Colonic mucosa (tissue), 4 donors: ENCODE results near the gene NDOR1. TPM values are rescaled to one million over a fixed set of nuclear protein-coding genes. Genes with fewer than 3 reads are reported as not detected.

Experiments used
- DNase-seq: peaks from one replicate; pipeline ENCODE4 v3.0.0-alpha.2; 2020
- H3K27ac ChIP-seq: fragments of 200-600 bp; one replicate; pipeline ENCODE4 v1.8.0; 2021
- H3K27me3 ChIP-seq: fragments of 200-600 bp; one replicate; pipeline ENCODE4 v1.8.0; 2021
- H3K36me3 ChIP-seq: fragments of 200-600 bp; one replicate; pipeline ENCODE4 v1.8.0; 2021
- H3K4me1 ChIP-seq: fragments of 200-600 bp; one replicate; pipeline ENCODE4 v1.8.0; 2021; ENCODE audit warnings: mild to moderate bottlenecking
- H3K4me3 ChIP-seq: fragments of 200-600 bp; one replicate; pipeline ENCODE4 v1.8.0; 2021
- H3K9ac ChIP-seq, 2 donors: one replicate each; pipeline ENCODE4 v1.7.0; 2013; ENCODE audit warnings: control low read depth in 2 of 2, low read depth in 2 of 2, low read length in 2 of 2
- H3K9me3 ChIP-seq: fragments of 200-600 bp; one replicate; pipeline ENCODE4 v1.8.0; 2021
- intact Hi-C: fragments of 100-400 bp; cut with DNase I; formaldehyde crosslinking; loops from one replicate; pipeline ENCODE4 v1.14.1; 2022
- total RNA-seq, 2 donors: library from RNA; stranded (reverse); fragmentation: NEBNext Ultra II Directional in 1 of 2; extraction: Animal tissue kit (Norgen Biotek cat#: 25700) in 1 of 2; gene quantifications; one replicate each; pipeline ENCODE4 v1.2.1, GENCODE V29; 2021
- TF ChIP-seq, protein P1 (sequence below): fragments of 200-600 bp; IDR thresholded peaks from one replicate; pipeline ENCODE4 v1.8.0; 2022; ENCODE audit warnings: antibody characterized with exemption, mild to moderate bottlenecking
- donor health status: healthy.
- donor health status: DM: no; HTN: no; CAD: no.
- donor health status: DM: no; HTN: no; CAD: no.

The NDOR1 gene
- total RNA-seq, 2 donors from 2014 or later, result 11.7 to 36.9 TPM

DNA sequence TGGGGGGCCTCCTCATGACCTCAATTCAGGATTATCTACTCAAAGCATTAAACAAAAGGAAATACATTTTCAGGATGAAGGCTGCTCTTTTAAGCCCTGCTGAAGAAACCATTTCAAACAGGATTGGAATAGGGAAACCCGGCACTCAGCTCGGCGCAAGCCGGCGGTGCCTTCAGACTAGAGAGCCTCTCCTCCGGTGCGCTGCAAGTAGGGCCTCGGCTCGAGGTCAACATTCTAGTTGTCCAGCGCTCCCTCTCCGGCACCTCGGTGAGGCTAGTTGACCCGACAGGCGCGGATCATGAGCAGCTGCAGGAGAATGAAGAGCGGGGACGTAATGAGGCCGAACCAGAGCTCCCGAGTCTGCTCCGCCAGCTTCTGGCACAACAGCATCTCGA, 772 bp upstream of the NDOR1 start:
- H3K4me1 ChIP-seq, result peaks cover 24% of the 10 kb centered on the region

GRCh38 chr9:137206602-137207001, 1.1 kb downstream of the NDOR1 start:
- Histone ChIP-seq H3K27ac (no peak overlapping the region), H3K27me3 (no peaks in the 10 kb centered on the region), H3K36me3 (no peaks in the 10 kb centered on the region), H3K9me3 (no peaks in the 10 kb centered on the region), H3K9ac (no peak overlapping the region), H3K4me1 (peaks cover 20% of the 10 kb centered on the region), H3K4me3 (no peak overlapping the region)
- intact Hi-C loops, result no loop called here
- TF ChIP-seq, protein P1, sequence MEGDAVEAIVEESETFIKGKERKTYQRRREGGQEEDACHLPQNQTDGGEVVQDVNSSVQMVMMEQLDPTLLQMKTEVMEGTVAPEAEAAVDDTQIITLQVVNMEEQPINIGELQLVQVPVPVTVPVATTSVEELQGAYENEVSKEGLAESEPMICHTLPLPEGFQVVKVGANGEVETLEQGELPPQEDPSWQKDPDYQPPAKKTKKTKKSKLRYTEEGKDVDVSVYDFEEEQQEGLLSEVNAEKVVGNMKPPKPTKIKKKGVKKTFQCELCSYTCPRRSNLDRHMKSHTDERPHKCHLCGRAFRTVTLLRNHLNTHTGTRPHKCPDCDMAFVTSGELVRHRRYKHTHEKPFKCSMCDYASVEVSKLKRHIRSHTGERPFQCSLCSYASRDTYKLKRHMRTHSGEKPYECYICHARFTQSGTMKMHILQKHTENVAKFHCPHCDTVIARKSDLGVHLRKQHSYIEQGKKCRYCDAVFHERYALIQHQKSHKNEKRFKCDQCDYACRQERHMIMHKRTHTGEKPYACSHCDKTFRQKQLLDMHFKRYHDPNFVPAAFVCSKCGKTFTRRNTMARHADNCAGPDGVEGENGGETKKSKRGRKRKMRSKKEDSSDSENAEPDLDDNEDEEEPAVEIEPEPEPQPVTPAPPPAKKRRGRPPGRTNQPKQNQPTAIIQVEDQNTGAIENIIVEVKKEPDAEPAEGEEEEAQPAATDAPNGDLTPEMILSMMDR, result no peak
- no peak for DNase-seq

More for the DNA sequence above, 772 bp upstream of the NDOR1 start:
- intact Hi-C loops, result no loop called here
- no peaks in the 10 kb centered on the region for H3K27me3 ChIP-seq
- H3K36me3 ChIP-seq, result no peaks in the 10 kb centered on the region
- H3K9ac ChIP-seq, result peak overlapping the region; percentile 93 to 96
- DNase-seq, result no peak
- H3K9me3 ChIP-seq, result no peaks in the 10 kb centered on the region
- H3K27ac ChIP-seq, result peak overlapping the region; percentile 78
- TF ChIP-seq, protein P1, result no peak
- peak overlapping the region; percentile 100 for H3K4me3 ChIP-seq

DNA sequence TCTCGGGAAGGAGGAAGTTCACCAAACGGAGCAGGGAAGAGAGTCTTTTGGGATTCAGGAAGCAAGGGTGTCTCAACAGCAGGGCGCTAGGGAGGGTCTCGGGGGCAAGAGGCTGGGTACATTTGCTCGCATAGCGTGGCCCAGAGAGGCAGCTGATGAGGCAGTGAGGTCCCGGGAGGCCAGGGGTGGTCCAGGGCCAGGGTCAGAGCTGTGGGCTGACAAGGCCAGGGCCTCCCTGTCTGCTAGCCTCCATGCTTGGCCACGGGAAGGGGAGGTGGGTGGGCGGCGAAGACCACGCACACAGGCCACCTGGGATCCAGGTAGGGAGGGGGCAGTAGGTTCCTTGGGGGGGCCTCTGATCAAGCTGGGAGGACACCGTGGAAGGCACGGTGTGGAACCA, 6.0 kb downstream of the NDOR1 start:
- intact Hi-C loops, result no loop called here
- Histone ChIP-seq H3K36me3 (no peaks in the 10 kb centered on the region), H3K27me3 (no peaks in the 10 kb centered on the region), H3K9me3 (no peaks in the 10 kb centered on the region), H3K4me1 (peaks cover 2% of the 10 kb centered on the region), H3K9ac (no peak overlapping the region), H3K4me3 (no peak overlapping the region), H3K27ac (no peak overlapping the region)
- TF ChIP-seq, protein P1, result no peak
- no peak for DNase-seq

GRCh38 chr9:137212520-137212919, 7.0 kb downstream of the NDOR1 start:
- Histone ChIP-seq H3K27me3 (no peaks in the 10 kb centered on the region), H3K27ac (no peak overlapping the region), H3K4me1 (no peaks in the 10 kb centered on the region), H3K9ac (no peak overlapping the region), H3K4me3 (no peak overlapping the region), H3K9me3 (no peaks in the 10 kb centered on the region), H3K36me3 (no peaks in the 10 kb centered on the region)
- TF ChIP-seq, protein P1, result no peak
- DNase-seq, result no peak
- intact Hi-C loops, result no loop called here

DNA sequence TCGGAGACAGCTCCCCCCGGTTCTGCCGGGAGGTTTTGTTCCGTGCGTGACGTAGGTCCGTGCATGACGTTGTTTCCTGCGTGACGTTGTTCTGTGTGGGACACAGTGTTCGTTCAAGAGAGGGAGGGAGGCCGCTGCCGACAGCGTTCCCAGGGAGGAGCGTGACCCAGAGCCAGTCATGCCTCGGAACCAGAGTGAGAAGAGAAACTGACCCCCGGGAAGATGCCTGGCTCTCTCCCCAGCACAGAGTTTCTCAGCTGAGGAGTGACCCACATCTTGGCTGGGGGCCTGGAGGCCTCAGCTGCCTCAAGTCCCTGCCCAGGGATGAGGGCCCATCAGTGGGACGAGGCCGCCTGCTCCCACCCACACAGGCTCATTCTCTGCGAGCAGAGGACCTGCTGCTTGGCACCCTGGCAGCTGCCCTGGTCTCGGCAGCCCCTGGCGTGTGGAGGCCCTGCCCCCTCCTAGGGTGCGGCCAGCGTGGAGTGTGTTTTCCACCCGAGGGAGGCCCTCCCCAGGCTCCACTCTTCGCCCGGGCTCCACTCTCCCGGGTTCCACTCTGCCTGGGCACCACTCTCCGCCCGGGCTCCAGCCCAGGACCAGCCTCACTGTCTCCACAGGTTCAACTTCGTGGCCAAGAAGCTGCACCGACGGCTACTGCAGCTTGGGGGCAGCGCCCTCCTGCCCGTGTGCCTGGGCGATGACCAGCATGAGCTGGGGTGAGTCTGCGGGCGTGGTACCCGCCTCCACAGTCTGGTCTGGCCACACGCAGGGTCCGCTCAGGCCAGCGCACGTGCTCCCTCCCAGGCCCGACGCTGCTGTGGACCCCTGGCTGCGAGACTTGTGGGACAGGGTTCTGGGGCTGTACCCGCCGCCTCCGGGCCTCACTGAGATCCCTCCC, 7.9 kb downstream of the NDOR1 start:
- TF ChIP-seq, protein P1, result no peak
- no peaks in the 10 kb centered on the region for H3K36me3 ChIP-seq
- H3K4me3 ChIP-seq, result no peak overlapping the region
- H3K9me3 ChIP-seq, result no peaks in the 10 kb centered on the region
- H3K4me1 ChIP-seq, result no peaks in the 10 kb centered on the region
- no peak overlapping the region for H3K27ac ChIP-seq
- H3K27me3 ChIP-seq, result no peaks in the 10 kb centered on the region
- H3K9ac ChIP-seq, result no peak overlapping the region
- no peak for DNase-seq
- intact Hi-C loops, result no loop called here
